Endothelial cell of umbilical vein (primary cell): ENCODE results near the gene SLC35A3. TPM values are rescaled to one million over a fixed set of nuclear protein-coding genes. Genes with fewer than 3 reads are reported as not detected.

ENCODE experiments used
- BruUV-seq: library from RNA; stranded (reverse); fragments of 400-500 nt; replicated peaks from 2 replicates; lab custom pipeline; 2021; lab: Mats Ljungman, UMichigan
- CTCF ChIA-PET: fragments of 300-600, 350-600 bp; sonication (Branson Sonifier 250); formaldehyde crosslinking; loops from one replicate; lab custom pipeline; 2021; ENCODE audit warnings: antibody characterized with exemption, inconsistent platforms; lab: Charles Lee
- POLR2A ChIA-PET: fragments of 300-600, 350-600 bp; sonication (Branson Sonifier 250); formaldehyde crosslinking; loops from one replicate; lab custom pipeline; 2021; ENCODE audit warnings: antibody characterized with exemption, inconsistent platforms; lab: Charles Lee
- DNase-seq: peaks from one replicate; pipeline ENCODE4 v3.0.0-alpha.2; 2011; ENCODE audit warnings: low read depth, low spot score
- FAIRE-seq: peaks from 2 replicates; lab custom pipeline; 2011; peaks lifted over from hg19 to GRCh38; lab: Jason Lieb, UNC
- H2AFZ ChIP-seq: 2 replicates; pipeline ENCODE4 v1.6.0; 2012; ENCODE audit warnings: low read depth, low read length, control low read depth, inconsistent platforms
- H3K27ac ChIP-seq: 2 replicates; pipeline ENCODE4 v1.5.1; 2011; ENCODE audit warnings: low read depth, mild to moderate bottlenecking, control low read depth, low read length, moderate library complexity; ENCODE audit not compliant: insufficient read depth
- H3K27me3 ChIP-seq, 2 experiments: 2 replicates each; pipeline versions ENCODE4 v1.6.0 to v1.6.1; 2011; ENCODE audit warnings: low read length in 2 of 2, mixed read lengths in 1 of 2; ENCODE audit not compliant: control insufficient read depth in 2 of 2, insufficient read depth in 2 of 2
- H3K36me3 ChIP-seq, 2 experiments: 2 replicates in 1 of 2; 3 replicates in 1 of 2; pipeline ENCODE4 v1.5.1; 2011; ENCODE audit warnings: low read length in 2 of 2, mild to moderate bottlenecking in 1 of 2, moderate library complexity in 1 of 2; ENCODE audit not compliant: control insufficient read depth in 2 of 2, insufficient read depth in 2 of 2; ENCODE audit errors: extremely low read depth in 1 of 2
- H3K4me1 ChIP-seq: 3 replicates; pipeline ENCODE4 v1.5.1; 2011; ENCODE audit warnings: mild to moderate bottlenecking, low read length; ENCODE audit not compliant: control insufficient read depth, insufficient read depth; ENCODE audit errors: extremely low read depth
- H3K4me2 ChIP-seq: 2 replicates; pipeline ENCODE4 v1.6.1; 2011; ENCODE audit warnings: low read length, control low read depth, mixed read lengths; ENCODE audit not compliant: insufficient read depth
- H3K4me3 ChIP-seq, 3 experiments: fragments of 200-600 bp in 1 of 3; sonication (generic), shearing (Covaris generic) in 1 of 3; replicated peaks in 1 of 3; 2 replicates each; pipeline ENCODE4 v1.5.1; 2011 to 2016; ENCODE audit warnings: control low read depth in 3 of 3, low read length in 3 of 3, mild to moderate bottlenecking in 2 of 3, inconsistent platforms in 1 of 3, low read depth in 1 of 3, moderate library complexity in 1 of 3; ENCODE audit not compliant: insufficient read depth in 1 of 3
- H3K79me2 ChIP-seq: 2 replicates; pipeline ENCODE4 v1.6.0; 2012; ENCODE audit warnings: low read length, inconsistent platforms; ENCODE audit not compliant: control insufficient read depth, insufficient read depth
- H3K9ac ChIP-seq: replicated peaks from 2 replicates; pipeline ENCODE3; 2011; ENCODE audit warnings: low read length, control low read depth; ENCODE audit not compliant: insufficient read depth; ENCODE audit errors: extremely low read depth
- H3K9me1 ChIP-seq: replicated peaks from 3 replicates; pipeline ENCODE4 v1.6.0; 2011; ENCODE audit warnings: mild to moderate bottlenecking, low read length; ENCODE audit not compliant: control insufficient read depth, insufficient read depth; ENCODE audit errors: extremely low read depth
- H3K9me3 ChIP-seq: replicated peaks from 2 replicates; pipeline ENCODE4 v1.5.1; 2012; ENCODE audit warnings: low read length, inconsistent platforms; ENCODE audit not compliant: control insufficient read depth, insufficient read depth
- H4K20me1 ChIP-seq: replicated peaks from 2 replicates; pipeline ENCODE3; 2011; ENCODE audit warnings: mild to moderate bottlenecking, low read length; ENCODE audit not compliant: control insufficient read depth, insufficient read depth; ENCODE audit errors: extremely low read depth
- CTCF ChIP-seq, 2 donors: IDR thresholded peaks; 1 replicate in 1 of 2; 2 replicates in 1 of 2; pipeline ENCODE4 v1.5.1; 2011; ENCODE audit warnings: low read length in 2 of 2, mild to moderate bottlenecking in 2 of 2, moderate library complexity in 2 of 2, control low read depth in 1 of 2, inconsistent platforms in 1 of 2, low read depth in 1 of 2; ENCODE audit not compliant: insufficient read depth in 1 of 2; ENCODE audit errors: extremely low read depth in 1 of 2
- EZH2 ChIP-seq: IDR thresholded peaks from 2 replicates; pipeline ENCODE4 v1.6.1; 2012; ENCODE audit warnings: borderline replicate concordance, low read depth, mild to moderate bottlenecking, moderate library complexity, low read length, inconsistent platforms; ENCODE audit not compliant: severe bottlenecking
- FOS ChIP-seq: IDR thresholded peaks from 2 replicates; pipeline ENCODE4 v1.6.1; 2011; ENCODE audit warnings: mild to moderate bottlenecking, low read length, moderate library complexity, borderline replicate concordance; ENCODE audit not compliant: insufficient read depth
- GATA2 ChIP-seq: IDR thresholded peaks from 2 replicates; pipeline ENCODE4 v1.7.0; 2011; ENCODE audit warnings: low read depth, mild to moderate bottlenecking, moderate library complexity, mixed read lengths, low read length; ENCODE audit not compliant: insufficient read length, insufficient read depth
- JUN ChIP-seq: IDR thresholded peaks from 2 replicates; pipeline ENCODE4 v1.6.1; 2011; ENCODE audit warnings: borderline replicate concordance, low read depth; ENCODE audit not compliant: insufficient read length, insufficient read depth
- MAX ChIP-seq: IDR thresholded peaks from 2 replicates; pipeline ENCODE4 v1.6.1; 2011; ENCODE audit not compliant: insufficient read depth, insufficient read length
- MYC ChIP-seq: IDR thresholded peaks from one replicate; pipeline ENCODE4 v1.6.1; 2011; ENCODE audit warnings: mild to moderate bottlenecking, low read depth, low read length
- POLR2A ChIP-seq: IDR thresholded peaks from 2 replicates; pipeline ENCODE4 v1.6.1; 2012; ENCODE audit warnings: low read depth, mild to moderate bottlenecking, control low read depth, low read length
- POLR2AphosphoS5 ChIP-seq: IDR thresholded peaks from 2 replicates; pipeline ENCODE4 v1.6.1; 2012; ENCODE audit warnings: low read depth, mild to moderate bottlenecking, control low read depth, low read length, moderate library complexity; ENCODE audit not compliant: insufficient read depth
- dilution Hi-C: fragments of 300-500 bp; cut with MboI; formaldehyde crosslinking; loops from one replicate; pipeline ENCODE4 v1.15.0; 2019; ENCODE audit warnings: low sequenced_read_pairs; ENCODE audit not compliant: extremely low pct_ligation_motif_present
- intact Hi-C: fragments of 100-400 bp; cut with micrococcal nuclease; formaldehyde crosslinking; loops from one replicate; pipeline ENCODE4 v1.10.0; 2022
- polyA plus RNA-seq, 4 experiments: library from polyadenylated mRNA; depleted of rRNA in 3 of 4; stranded (reverse) in 3 of 4; unstranded in 1 of 4; fragments of >200 nt; gene quantifications; 2 replicates each; pipeline versions ENCODE4 v1.2.1 to v1.2.3, GENCODE V29; 2011 to 2012; ENCODE audit warnings: missing spikeins in 1 of 4
- total RNA-seq: library from RNA; stranded (reverse); gene quantifications from 2 replicates; pipeline ENCODE4 v1.2.3, GENCODE V29; 2021

SLC35A3 gene
- total and polyA plus RNA-seq, 2 donors (not counting 3 experiments of a cell fraction or from before 2014, with no cell fraction given), result 3.6 to 19.0 TPM

- intact Hi-C loops, result loop anchor here (1.0 to 10.0 kb wide), 3 partner anchors 96 to 830 kb away; partner anchors contain the start of gene TRMT13
- dilution Hi-C loops, result no loop called here
Measured at GRCh38 chr1:100037656-100037926, 67.8 kb downstream of the SLC35A3 start.

More at GRCh38 chr1:100037656-100037926, 67.8 kb downstream of the SLC35A3 start:
- no peaks in the 10 kb centered on the region for H4K20me1 ChIP-seq
- peak overlapping the region; percentile 99 for H3K4me2 ChIP-seq
- peak overlapping the region; percentile 96 for H3K27ac ChIP-seq
- peaks cover 24% of the 10 kb centered on the region for H3K4me1 ChIP-seq
- H3K27me3 ChIP-seq, result no peaks in the 10 kb centered on the region
- POLR2A ChIA-PET, result no interaction called here
- FAIRE-seq, result no peak
- H3K36me3 ChIP-seq, result no peaks in the 10 kb centered on the region
- H2AFZ ChIP-seq, result peak overlapping the region; percentile 63
- no peaks in the 10 kb centered on the region for H3K9me3 ChIP-seq
- no peak for DNase-seq
- H3K79me2 ChIP-seq, result peaks cover 59% of the 10 kb centered on the region
- no peaks in the 10 kb centered on the region for H3K9me1 ChIP-seq
- TF ChIP-seq EZH2 (no peak), CTCF (IDR thresholded peaks at IDR 0.05; ENCODE audit: extremely low read depth in 1 of 2, insufficient read depth in 1 of 2, low read depth in 1 of 2, low read length in 2 of 2) (no peak), POLR2A (no peak), FOS (no peak), GATA2 (no peak), MYC (no peak), JUN (no peak), MAX (no peak), POLR2AphosphoS5 (no peak)
- peak overlapping the region; percentile 98 for H3K9ac ChIP-seq
- CTCF ChIA-PET, result interaction anchor here (1.0 to 1.7 kb wide), 4 partner anchors 228 to 422 kb away, joined by 3 to 7 read pairs (median 4); no protein-coding TSS in a partner anchor
- H3K4me3 ChIP-seq, result peak overlapping the region; percentile 80 to 99 (median 95)
- BruUV-seq, result TSS peak; percentile 84
